HUES48 (cell line): Measurements from ENCODE around the gene CLEC20A.

Source experiments
- H3K27ac ChIP-seq: one replicate; pipeline ENCODE4 v1.7.0; 2013; ENCODE audit warnings: low read depth, low read length, inconsistent platforms
- H3K27me3 ChIP-seq: 2 replicates; pipeline ENCODE4 v1.6.1; 2013; ENCODE audit warnings: mild to moderate bottlenecking, low read length; ENCODE audit not compliant: control insufficient read depth, insufficient read depth
- H3K36me3 ChIP-seq: 2 replicates; pipeline ENCODE4 v1.6.1; 2013; ENCODE audit warnings: low read length; ENCODE audit not compliant: control insufficient read depth, insufficient read depth
- H3K4me1 ChIP-seq: 2 replicates; pipeline ENCODE4 v1.6.1; 2013; ENCODE audit warnings: mild to moderate bottlenecking, low read length; ENCODE audit not compliant: control insufficient read depth, insufficient read depth
- H3K4me3 ChIP-seq: 2 replicates; pipeline ENCODE4 v1.5.1; 2013; ENCODE audit warnings: mild to moderate bottlenecking, low read depth, low read length
- H3K9ac ChIP-seq: 2 replicates; pipeline ENCODE4 v1.6.1; 2013; ENCODE audit warnings: mild to moderate bottlenecking, low read depth, low read length, moderate library complexity
- H3K9me3 ChIP-seq: 2 replicates; pipeline ENCODE4 v1.6.1; 2013; ENCODE audit warnings: low read length; ENCODE audit not compliant: control insufficient read depth, insufficient read depth

Gene CLEC20A

GRCh38 chr1:178498896-178499675 lies 2.3 kb upstream of the CLEC20A start:
- Histone ChIP-seq H3K36me3 (no peaks in the 10 kb centered on the region), H3K4me3 (no peak overlapping the region), H3K4me1 (no peaks in the 10 kb centered on the region), H3K9me3 (no peaks in the 10 kb centered on the region), H3K27ac (no peak overlapping the region), H3K27me3 (no peaks in the 10 kb centered on the region), H3K9ac (no peak overlapping the region)

- no peaks in the 10 kb centered on the region for H3K4me1 ChIP-seq
- no peaks in the 10 kb centered on the region for H3K27me3 ChIP-seq
- H3K27ac ChIP-seq = no peak overlapping the region
- no peaks in the 10 kb centered on the region for H3K9me3 ChIP-seq
- no peak overlapping the region for H3K9ac ChIP-seq
- H3K36me3 ChIP-seq = no peaks in the 10 kb centered on the region
- H3K4me3 ChIP-seq = no peak overlapping the region
These were observed 1.2 kb upstream of the CLEC20A start for GRCh38 chr1:178497903-178498478.

- H3K9me3 ChIP-seq = no peaks in the 10 kb centered on the region
- no peak overlapping the region for H3K9ac ChIP-seq
- H3K27ac ChIP-seq = no peak overlapping the region
- H3K27me3 ChIP-seq = no peaks in the 10 kb centered on the region
- no peaks in the 10 kb centered on the region for H3K36me3 ChIP-seq
- H3K4me1 ChIP-seq = no peaks in the 10 kb centered on the region
- H3K4me3 ChIP-seq = no peak overlapping the region
These were observed 889 bp downstream of the CLEC20A start for GRCh38 chr1:178495741-178496409.

- H3K27ac ChIP-seq = no peak overlapping the region
- H3K9me3 ChIP-seq = no peaks in the 10 kb centered on the region
- no peaks in the 10 kb centered on the region for H3K4me1 ChIP-seq
- no peak overlapping the region for H3K4me3 ChIP-seq
- no peaks in the 10 kb centered on the region for H3K36me3 ChIP-seq
- H3K27me3 ChIP-seq = no peaks in the 10 kb centered on the region
- H3K9ac ChIP-seq = no peak overlapping the region
These were observed 1.6 kb downstream of the CLEC20A start for GRCh38 chr1:178495158-178495557.

- Histone ChIP-seq H3K27ac (no peak overlapping the region), H3K9me3 (no peaks in the 10 kb centered on the region), H3K4me1 (no peaks in the 10 kb centered on the region), H3K36me3 (no peaks in the 10 kb centered on the region), H3K9ac (no peak overlapping the region), H3K27me3 (no peaks in the 10 kb centered on the region), H3K4me3 (no peak overlapping the region)
These were observed 2.2 kb downstream of the CLEC20A start for GRCh38 chr1:178494569-178494971.

- H3K9me3 ChIP-seq = no peaks in the 10 kb centered on the region
These were observed 3.4 kb downstream of the CLEC20A start for GRCh38 chr1:178493301-178493741.

GRCh38 chr1:178492341-178492740 lies 4.4 kb downstream of the CLEC20A start:
- Histone ChIP-seq H3K9me3 (no peaks in the 10 kb centered on the region), H3K4me3 (no peak overlapping the region), H3K4me1 (no peaks in the 10 kb centered on the region), H3K9ac (no peak overlapping the region), H3K27me3 (no peaks in the 10 kb centered on the region), H3K36me3 (no peaks in the 10 kb centered on the region), H3K27ac (no peak overlapping the region)

More at GRCh38 chr1:178493301-178493741, 3.4 kb downstream of the CLEC20A start:
- Histone ChIP-seq H3K36me3 (no peaks in the 10 kb centered on the region), H3K9ac (no peak overlapping the region), H3K27ac (no peak overlapping the region), H3K27me3 (no peaks in the 10 kb centered on the region), H3K4me1 (no peaks in the 10 kb centered on the region), H3K4me3 (no peak overlapping the region)

- H3K9ac ChIP-seq = no peak overlapping the region
- H3K9me3 ChIP-seq = no peaks in the 10 kb centered on the region
- H3K4me1 ChIP-seq = no peaks in the 10 kb centered on the region
- no peaks in the 10 kb centered on the region for H3K27me3 ChIP-seq
- no peak overlapping the region for H3K4me3 ChIP-seq
- H3K27ac ChIP-seq = no peak overlapping the region
- no peaks in the 10 kb centered on the region for H3K36me3 ChIP-seq
These were observed 5.0 kb downstream of the CLEC20A start for GRCh38 chr1:178491721-178492120.

- H3K4me3 ChIP-seq = no peak overlapping the region
- H3K36me3 ChIP-seq = no peaks in the 10 kb centered on the region
- H3K4me1 ChIP-seq = no peaks in the 10 kb centered on the region
- H3K27me3 ChIP-seq = no peaks in the 10 kb centered on the region
- H3K27ac ChIP-seq = no peak overlapping the region
- H3K9ac ChIP-seq = no peak overlapping the region
- no peaks in the 10 kb centered on the region for H3K9me3 ChIP-seq
These were observed 5.8 kb downstream of the CLEC20A start for GRCh38 chr1:178490967-178491366.

GRCh38 chr1:178490136-178490535 lies 6.6 kb downstream of the CLEC20A start:
- Histone ChIP-seq H3K27me3 (no peaks in the 10 kb centered on the region), H3K4me3 (no peak overlapping the region), H3K27ac (no peak overlapping the region), H3K9ac (no peak overlapping the region), H3K9me3 (no peaks in the 10 kb centered on the region), H3K36me3 (no peaks in the 10 kb centered on the region), H3K4me1 (no peaks in the 10 kb centered on the region)

GRCh38 chr1:178489399-178489798 lies 7.4 kb downstream of the CLEC20A start:
- no peaks in the 10 kb centered on the region for H3K9me3 ChIP-seq
- H3K36me3 ChIP-seq = no peaks in the 10 kb centered on the region
- no peak overlapping the region for H3K9ac ChIP-seq
- no peak overlapping the region for H3K4me3 ChIP-seq
- no peak overlapping the region for H3K27ac ChIP-seq
- no peaks in the 10 kb centered on the region for H3K4me1 ChIP-seq
- no peaks in the 10 kb centered on the region for H3K27me3 ChIP-seq
